Cardiac muscle cell (in vitro differentiated cells and primary cell): ENCODE results near the gene TCAIM. TPM values are rescaled to one million over a fixed set of nuclear protein-coding genes. Genes with fewer than 3 reads are reported as not detected.

Source experiments
- DNase-seq, 2 donors: peaks; one replicate each; pipeline versions ENCODE4 v3.0.0 to v3.0.0-alpha.2; 2010 to 2017; ENCODE audit warnings: low read depth in 1 of 2, low spot score in 1 of 2
- H3K27ac ChIP-seq: fragments of 200-600 bp; sonication (generic); 2 replicates; pipeline ENCODE4 v1.5.1; 2016
- H3K27me3 ChIP-seq: fragments of 200-600 bp; sonication (generic); 2 replicates; pipeline ENCODE4 v1.6.0; 2016; ENCODE audit warnings: control low read depth
- H3K36me3 ChIP-seq: fragments of 200-600 bp; sonication (generic); 2 replicates; pipeline ENCODE4 v1.5.1; 2016; ENCODE audit warnings: control low read depth
- H3K4me1 ChIP-seq: fragments of 200-600 bp; sonication (generic); 2 replicates; pipeline ENCODE4 v1.8.1; 2017; ENCODE audit warnings: low read depth, mild to moderate bottlenecking, mixed run types
- H3K4me3 ChIP-seq: fragments of 200-600 bp; sonication (generic); 2 replicates; pipeline ENCODE4 v1.5.1; 2016; ENCODE audit warnings: mild to moderate bottlenecking
- H3K9me3 ChIP-seq: fragments of 200-600 bp; sonication (generic); 2 replicates; pipeline ENCODE4 v1.5.1; 2017; ENCODE audit warnings: low read depth, mild to moderate bottlenecking, control low read depth
- CTCF ChIP-seq: IDR thresholded peaks from 2 replicates; pipeline ENCODE4 v1.5.1; 2012; ENCODE audit warnings: low read depth, mild to moderate bottlenecking, low read length
- polyA plus RNA-seq: library from polyadenylated mRNA; unstranded; fragments of >200 nt; fragmentation: Nextera tagmentation; extraction: Ambion mirVana; gene quantifications from 2 replicates; pipeline ENCODE4 v1.2.1, GENCODE V29; 2016
- total RNA-seq: library from RNA; depleted of rRNA; stranded (reverse); fragments of >200 nt; gene quantifications from 2 replicates; pipeline ENCODE4 v1.2.3, GENCODE V29; 2016

The TCAIM gene
- total and polyA plus RNA-seq, 2 experiments from 2014 or later: 10.8 to 15.5 TPM

- Histone ChIP-seq H3K27me3 (no peaks in the 10 kb centered on the region), H3K27ac (no peak overlapping the region), H3K4me3 (no peak overlapping the region), H3K9me3 (no peaks in the 10 kb centered on the region), H3K4me1 (no peaks in the 10 kb centered on the region), H3K36me3 (no peaks in the 10 kb centered on the region)
- no peak for DNase-seq
- no peak for TF ChIP-seq CTCF
These were observed 36.8 kb upstream of the TCAIM start for GRCh38 chr3:44301746-44302145.

- Histone ChIP-seq H3K27me3 (no peaks in the 10 kb centered on the region), H3K36me3 (no peaks in the 10 kb centered on the region), H3K4me3 (no peak overlapping the region), H3K27ac (no peak overlapping the region), H3K9me3 (no peaks in the 10 kb centered on the region), H3K4me1 (no peaks in the 10 kb centered on the region)
- DNase-seq: no peak
- TF ChIP-seq CTCF: no peak
These were observed 29.1 kb upstream of the TCAIM start for GRCh38 chr3:44309500-44309899.

- peaks cover 3% of the 10 kb centered on the region for H3K27me3 ChIP-seq
- no peak for DNase-seq
- no peaks in the 10 kb centered on the region for H3K36me3 ChIP-seq
- no peaks in the 10 kb centered on the region for H3K9me3 ChIP-seq
- H3K4me1 ChIP-seq: no peaks in the 10 kb centered on the region
- H3K4me3 ChIP-seq: no peak overlapping the region
- TF ChIP-seq CTCF: no peak
- no peak overlapping the region for H3K27ac ChIP-seq
These were observed 19.7 kb upstream of the TCAIM start for GRCh38 chr3:44318891-44319311.

GRCh38 chr3:44321335-44321734 is 17.2 kb upstream of the TCAIM start:
- Histone ChIP-seq H3K27ac (no peak overlapping the region), H3K9me3 (no peaks in the 10 kb centered on the region), H3K27me3 (peaks cover 3% of the 10 kb centered on the region), H3K4me3 (no peak overlapping the region), H3K36me3 (no peaks in the 10 kb centered on the region), H3K4me1 (no peaks in the 10 kb centered on the region)
- no peak for DNase-seq
- no peak for TF ChIP-seq CTCF

GRCh38 chr3:44323341-44323955 is 15.1 kb upstream of the TCAIM start:
- Histone ChIP-seq H3K36me3 (no peaks in the 10 kb centered on the region), H3K27me3 (peaks cover 3% of the 10 kb centered on the region), H3K27ac (no peak overlapping the region), H3K9me3 (no peaks in the 10 kb centered on the region), H3K4me3 (no peak overlapping the region), H3K4me1 (no peaks in the 10 kb centered on the region)
- TF ChIP-seq CTCF: peak; percentile 88
- peak; percentile 72 to 83 for DNase-seq

GRCh38 chr3:44324584-44324983 is 14.0 kb upstream of the TCAIM start:
- H3K9me3 ChIP-seq: no peaks in the 10 kb centered on the region
- no peak overlapping the region for H3K27ac ChIP-seq
- H3K27me3 ChIP-seq: peaks cover 3% of the 10 kb centered on the region
- no peak for TF ChIP-seq CTCF
- no peaks in the 10 kb centered on the region for H3K36me3 ChIP-seq
- no peak overlapping the region for H3K4me3 ChIP-seq
- no peak for DNase-seq
- no peaks in the 10 kb centered on the region for H3K4me1 ChIP-seq
